ENCODE results near the gene TMEM63C.

- TF ChIP-seq POLR2A (IDR thresholded peaks at IDR 0.05) (no peak), CTCF (IDR thresholded peaks at IDR 0.05) (no peak)
Observed at GRCh38 chr14:77187649-77188012, 6.0 kb downstream of the TMEM63C start.
